HFFc6 (cell line): ENCODE data around the gene XXYLT1. TPM values are rescaled to one million over a fixed set of nuclear protein-coding genes. Genes with fewer than 3 reads are reported as not detected.

Source experiments
- DNase-seq: peaks from one replicate; pipeline ENCODE4 v3.0.0-alpha.2; 2018
- H3K27ac Mint-ChIP-seq: 2 replicates; pipeline ENCODE4 v1.8.0; 2020; ENCODE audit warnings: mild to moderate bottlenecking, mixed read lengths
- H3K27me3 Mint-ChIP-seq: 2 replicates; pipeline ENCODE4 v1.8.0; 2021; ENCODE audit warnings: mild to moderate bottlenecking, moderate library complexity, mixed read lengths; ENCODE audit not compliant: insufficient read depth
- H3K36me3 Mint-ChIP-seq: 2 replicates; pipeline ENCODE4 v1.8.0; 2021; ENCODE audit warnings: low read depth, mixed read lengths
- H3K4me1 Mint-ChIP-seq: 2 replicates; pipeline ENCODE4 v1.8.0; 2020; ENCODE audit warnings: low read depth, mixed read lengths
- H3K4me3 Mint-ChIP-seq: 2 replicates; pipeline ENCODE4 v1.8.0; 2020; ENCODE audit warnings: mild to moderate bottlenecking, moderate library complexity, mixed read lengths
- H3K9me3 Mint-ChIP-seq: 2 replicates; pipeline ENCODE4 v1.8.0; 2020; ENCODE audit warnings: mild to moderate bottlenecking, mixed read lengths
- total RNA-seq, 6 experiments: library from RNA; stranded (reverse); fragmentation: NEBNext Ultra II Directional; extraction: Animal tissue kit (Norgen Biotek cat#: 25700); gene quantifications; 2 replicates in 1 of 6; 3 replicates in 5 of 6; pipeline ENCODE4 v1.2.3, GENCODE V29; 2021
- TF ChIP-seq, protein P1 (sequence below): fragments of 200-600 bp; sonication (generic); IDR thresholded peaks from 2 replicates; pipeline ENCODE4 v1.5.0; 2021; ENCODE audit warnings: antibody characterized with exemption, mild to moderate bottlenecking

XXYLT1 gene
- total RNA-seq, 6 experiments from 2014 or later: 16.9 to 24.2 (median 18.3) TPM

DNA sequence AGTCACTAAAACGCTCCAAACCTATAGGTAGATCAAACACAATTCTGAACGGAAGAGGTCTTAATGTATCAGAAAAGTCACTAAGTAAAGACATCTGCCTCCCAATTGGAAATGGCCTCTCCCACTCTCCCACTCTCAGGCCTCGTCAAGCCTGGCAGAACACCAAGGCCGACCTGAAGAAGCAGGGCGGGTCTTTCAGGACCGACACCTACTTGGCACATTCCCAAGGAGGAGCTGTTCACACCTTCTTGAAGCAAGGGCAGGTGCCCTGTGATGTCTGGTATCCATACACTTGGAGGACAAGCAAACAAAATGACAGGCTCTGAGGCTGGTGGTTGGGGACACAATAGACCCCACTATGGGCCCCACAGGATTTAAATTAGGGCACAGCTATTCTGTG, 30.0 kb downstream of the XXYLT1 start:
- Mint-ChIP-seq H3K9me3 (no peaks in the 10 kb centered on the region), H3K4me3 (no peak overlapping the region), H3K27ac (no peak overlapping the region), H3K27me3 (no peaks in the 10 kb centered on the region; the same call in 1 of the 2 replicates), H3K4me1 (no peaks in the 10 kb centered on the region), H3K36me3 (peaks cover 5% of the 10 kb centered on the region)
- TF ChIP-seq, protein P1, sequence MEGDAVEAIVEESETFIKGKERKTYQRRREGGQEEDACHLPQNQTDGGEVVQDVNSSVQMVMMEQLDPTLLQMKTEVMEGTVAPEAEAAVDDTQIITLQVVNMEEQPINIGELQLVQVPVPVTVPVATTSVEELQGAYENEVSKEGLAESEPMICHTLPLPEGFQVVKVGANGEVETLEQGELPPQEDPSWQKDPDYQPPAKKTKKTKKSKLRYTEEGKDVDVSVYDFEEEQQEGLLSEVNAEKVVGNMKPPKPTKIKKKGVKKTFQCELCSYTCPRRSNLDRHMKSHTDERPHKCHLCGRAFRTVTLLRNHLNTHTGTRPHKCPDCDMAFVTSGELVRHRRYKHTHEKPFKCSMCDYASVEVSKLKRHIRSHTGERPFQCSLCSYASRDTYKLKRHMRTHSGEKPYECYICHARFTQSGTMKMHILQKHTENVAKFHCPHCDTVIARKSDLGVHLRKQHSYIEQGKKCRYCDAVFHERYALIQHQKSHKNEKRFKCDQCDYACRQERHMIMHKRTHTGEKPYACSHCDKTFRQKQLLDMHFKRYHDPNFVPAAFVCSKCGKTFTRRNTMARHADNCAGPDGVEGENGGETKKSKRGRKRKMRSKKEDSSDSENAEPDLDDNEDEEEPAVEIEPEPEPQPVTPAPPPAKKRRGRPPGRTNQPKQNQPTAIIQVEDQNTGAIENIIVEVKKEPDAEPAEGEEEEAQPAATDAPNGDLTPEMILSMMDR: no peak
- no peak for DNase-seq

DNA sequence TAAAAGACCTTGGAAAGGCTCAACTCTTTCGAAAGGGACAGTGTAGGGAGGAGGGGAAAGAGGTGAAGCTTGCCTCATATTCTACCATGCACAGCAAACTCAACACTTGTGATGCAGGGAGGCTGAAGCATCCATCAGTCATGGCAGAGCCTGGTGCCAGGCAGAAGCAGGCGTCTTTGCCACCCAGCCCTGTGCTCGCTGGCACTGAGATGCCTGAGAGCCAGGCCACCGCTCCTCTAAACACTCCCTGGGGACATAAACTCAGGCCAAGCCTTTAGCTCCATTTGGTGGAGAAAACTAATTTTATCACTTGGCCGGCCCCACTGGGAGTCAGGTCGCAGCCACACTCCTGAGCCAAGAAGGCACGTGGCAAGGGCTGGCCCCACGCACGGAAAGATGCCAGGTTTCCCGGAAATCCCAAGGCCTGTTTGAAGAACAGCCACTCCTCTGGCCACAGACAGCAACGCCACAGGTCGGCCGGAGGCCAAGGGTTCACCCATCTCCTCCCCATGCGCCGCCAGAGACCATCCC, 30.7 kb downstream of the XXYLT1 start:
- H3K9me3 Mint-ChIP-seq: no peaks in the 10 kb centered on the region
- H3K4me3 Mint-ChIP-seq: no peak overlapping the region
- no peak overlapping the region for H3K27ac Mint-ChIP-seq
- no peak for DNase-seq
- H3K27me3 Mint-ChIP-seq: no peaks in the 10 kb centered on the region; the same call in 1 of the 2 replicates
- peaks cover 4% of the 10 kb centered on the region; the same call in 1 of the 2 replicates for H3K36me3 Mint-ChIP-seq
- no peaks in the 10 kb centered on the region for H3K4me1 Mint-ChIP-seq
- TF ChIP-seq, protein P1: no peak

DNA sequence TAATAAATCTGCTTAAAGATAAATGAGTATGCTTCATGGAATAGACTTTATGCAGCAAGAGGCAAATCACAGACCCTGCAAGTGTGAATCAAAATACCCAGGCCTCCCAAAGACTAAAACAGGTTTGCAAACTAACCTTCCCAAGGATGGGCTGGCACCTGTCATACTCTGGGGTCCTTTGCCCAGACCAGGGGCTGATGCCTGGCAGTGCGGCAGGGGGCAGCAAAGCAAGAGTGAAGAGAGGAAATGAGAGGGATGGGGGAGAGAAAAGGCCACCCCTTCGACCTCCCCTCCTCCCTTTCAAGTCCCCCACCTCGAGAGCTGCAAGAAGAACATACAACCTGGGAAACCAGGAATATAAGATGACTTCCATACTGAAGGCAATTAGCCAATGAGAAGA, 31.8 kb downstream of the XXYLT1 start:
- peaks cover 9% of the 10 kb centered on the region; the same call in 1 of the 2 replicates for H3K36me3 Mint-ChIP-seq
- no peak overlapping the region for H3K27ac Mint-ChIP-seq

DNA sequence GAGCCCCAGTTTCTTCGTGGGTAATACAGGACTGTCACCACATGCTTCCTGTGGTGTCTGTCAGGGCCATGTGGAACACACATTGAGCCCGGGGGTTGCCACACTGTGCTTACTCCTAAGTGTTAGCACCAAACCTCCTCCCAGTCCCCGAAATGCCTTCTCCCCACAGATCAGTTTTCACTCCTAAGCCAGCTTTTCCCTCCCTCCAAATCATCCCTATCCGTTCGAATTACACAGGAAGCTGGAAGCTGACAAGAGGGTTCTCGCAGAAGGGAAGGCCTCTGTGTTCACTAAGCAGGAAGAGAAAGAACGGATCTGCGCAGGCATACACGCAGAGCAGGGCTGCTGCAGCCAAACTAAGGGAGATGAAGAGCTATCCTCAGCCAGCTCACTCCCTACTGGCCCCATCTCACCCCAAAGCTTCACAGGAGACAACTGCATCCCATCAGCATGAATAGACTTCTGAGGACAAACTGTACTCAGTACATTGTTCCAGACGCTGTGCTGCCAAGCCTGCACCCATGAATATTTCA, 32.3 kb downstream of the XXYLT1 start:
- Mint-ChIP-seq H3K36me3 (peaks cover 9% of the 10 kb centered on the region; the same call in 1 of the 2 replicates), H3K9me3 (no peaks in the 10 kb centered on the region), H3K27me3 (no peaks in the 10 kb centered on the region), H3K4me1 (no peaks in the 10 kb centered on the region), H3K27ac (no peak overlapping the region), H3K4me3 (no peak overlapping the region)
- DNase-seq: no peak
- TF ChIP-seq, protein P1: no peak

More for the DNA sequence above, 31.8 kb downstream of the XXYLT1 start:
- Mint-ChIP-seq H3K4me3 (no peak overlapping the region), H3K4me1 (no peaks in the 10 kb centered on the region), H3K27me3 (no peaks in the 10 kb centered on the region), H3K9me3 (no peaks in the 10 kb centered on the region)
- TF ChIP-seq, protein P1: no peak
- no peak for DNase-seq

DNA sequence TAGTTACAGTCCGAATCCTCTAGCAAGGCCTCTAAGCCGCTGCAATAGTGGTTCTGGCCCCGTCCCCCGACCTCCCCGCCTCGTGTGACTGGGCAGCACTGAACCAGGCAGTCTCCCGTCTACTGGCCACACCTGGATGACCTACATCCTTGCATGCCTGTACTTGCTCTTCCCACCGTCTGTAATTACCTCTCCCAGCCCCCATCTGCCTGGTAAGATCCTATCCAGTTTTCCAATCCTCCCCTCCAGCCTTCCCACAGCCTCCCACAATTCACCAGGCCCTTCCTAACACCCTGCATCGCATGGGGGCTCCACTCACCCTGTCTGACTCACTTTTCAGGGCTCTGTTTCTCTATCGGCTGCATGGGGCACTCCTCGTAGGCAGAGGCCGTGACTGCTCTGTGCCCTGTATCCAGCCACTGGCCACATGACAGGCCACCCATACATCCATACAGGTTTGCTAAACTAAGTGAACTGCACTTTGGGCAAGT, 32.8 kb downstream of the XXYLT1 start:
- no peak for DNase-seq
- no peaks in the 10 kb centered on the region for H3K27me3 Mint-ChIP-seq
- H3K4me3 Mint-ChIP-seq: no peak overlapping the region
- no peak overlapping the region for H3K27ac Mint-ChIP-seq
- H3K4me1 Mint-ChIP-seq: no peaks in the 10 kb centered on the region
- peaks cover 9% of the 10 kb centered on the region; the same call in 1 of the 2 replicates for H3K36me3 Mint-ChIP-seq
- TF ChIP-seq, protein P1: no peak
- no peaks in the 10 kb centered on the region for H3K9me3 Mint-ChIP-seq
